HG03108 (cell line): ENCODE measurements around the gene CCR4.
A peak's percentile ranks its signal among the peaks of the same experiment; 100 is the strongest.
"Not testable (repeated sequence)": the region's sequence is repeated elsewhere in the genome, so short reads cannot be mapped to it uniquely, and the experiment has no call there.

ENCODE experiments used
- ATAC-seq: cut with Tn5 transposase; IDR thresholded peaks from one replicate; pipeline ENCODE4 v1.9.1; 2021; ENCODE audit warnings: moderate library complexity; ENCODE audit not compliant: unreplicated experiment

Gene CCR4

GRCh38 chr3:32951410-32951811, at the start of gene CCR4:
CCR4 (plus strand) TSS chr3:32951644; CDS start chr3:32953423, 1,779 bp downstream.
- ATAC-seq: no peak

GRCh38 chr3:32902887-32903371, 48.5 kb upstream of the CCR4 start:
- peak; percentile 56 for ATAC-seq

GRCh38 chr3:32903953-32904352, 47.5 kb upstream of the CCR4 start:
- no peak for ATAC-seq

GRCh38 chr3:32909999-32910398, 41.4 kb upstream of the CCR4 start:
- ATAC-seq: no peak

- no peak for ATAC-seq
Observed at GRCh38 chr3:32910954-32911353, 40.5 kb upstream of the CCR4 start.

- ATAC-seq: no peak
Observed at GRCh38 chr3:32912046-32912445, 39.4 kb upstream of the CCR4 start.

- no peak for ATAC-seq
Observed at GRCh38 chr3:32913790-32914446, 37.5 kb upstream of the CCR4 start.

- no peak for ATAC-seq
Observed at GRCh38 chr3:32919920-32920319, 31.5 kb upstream of the CCR4 start.

GRCh38 chr3:32922078-32922477, 29.4 kb upstream of the CCR4 start:
- no peak for ATAC-seq

GRCh38 chr3:32930161-32930560, 21.3 kb upstream of the CCR4 start:
- ATAC-seq: no peak

GRCh38 chr3:32931273-32931672, 20.2 kb upstream of the CCR4 start:
- not testable (repeated sequence) for ATAC-seq

GRCh38 chr3:32934150-32934742, 17.2 kb upstream of the CCR4 start:
- ATAC-seq: no peak

GRCh38 chr3:32937331-32937730, 14.1 kb upstream of the CCR4 start:
- ATAC-seq: no peak

GRCh38 chr3:32939531-32940284, 11.7 kb upstream of the CCR4 start:
- ATAC-seq: not testable (repeated sequence)

GRCh38 chr3:32940726-32941125, 10.7 kb upstream of the CCR4 start:
- ATAC-seq: no peak

GRCh38 chr3:32945136-32945535, 6.3 kb upstream of the CCR4 start:
- no peak for ATAC-seq

- ATAC-seq: not testable (repeated sequence)
Observed at GRCh38 chr3:32945598-32945997, 5.8 kb upstream of the CCR4 start.

GRCh38 chr3:32946973-32947788, 4.3 kb upstream of the CCR4 start:
- no peak for ATAC-seq

- ATAC-seq: peak; percentile 76
Observed at GRCh38 chr3:32947789-32948238, 3.6 kb upstream of the CCR4 start.

GRCh38 chr3:32948625-32949445, 2.6 kb upstream of the CCR4 start:
- no peak for ATAC-seq
